Myocyte (in vitro differentiated cells): ENCODE measurements around the gene MDM4. TPM values are rescaled to one million over a fixed set of nuclear protein-coding genes. Genes with fewer than 3 reads are reported as not detected.
"Not testable (repeated sequence)": the region's sequence is repeated elsewhere in the genome, so short reads cannot be mapped to it uniquely, and the experiment has no call there.

ENCODE experiments used
- DNase-seq: peaks from one replicate; pipeline ENCODE4 v3.0.0-alpha.2; 2012; ENCODE audit warnings: low read depth
- total RNA-seq: library from RNA; depleted of rRNA; stranded (reverse); fragments of >200 nt; gene quantifications from 2 replicates; pipeline ENCODE4 v1.2.3, GENCODE V29; 2014

Gene MDM4
- total RNA-seq, 1 donor from 2014 or later, result 27.7 TPM

DNA sequence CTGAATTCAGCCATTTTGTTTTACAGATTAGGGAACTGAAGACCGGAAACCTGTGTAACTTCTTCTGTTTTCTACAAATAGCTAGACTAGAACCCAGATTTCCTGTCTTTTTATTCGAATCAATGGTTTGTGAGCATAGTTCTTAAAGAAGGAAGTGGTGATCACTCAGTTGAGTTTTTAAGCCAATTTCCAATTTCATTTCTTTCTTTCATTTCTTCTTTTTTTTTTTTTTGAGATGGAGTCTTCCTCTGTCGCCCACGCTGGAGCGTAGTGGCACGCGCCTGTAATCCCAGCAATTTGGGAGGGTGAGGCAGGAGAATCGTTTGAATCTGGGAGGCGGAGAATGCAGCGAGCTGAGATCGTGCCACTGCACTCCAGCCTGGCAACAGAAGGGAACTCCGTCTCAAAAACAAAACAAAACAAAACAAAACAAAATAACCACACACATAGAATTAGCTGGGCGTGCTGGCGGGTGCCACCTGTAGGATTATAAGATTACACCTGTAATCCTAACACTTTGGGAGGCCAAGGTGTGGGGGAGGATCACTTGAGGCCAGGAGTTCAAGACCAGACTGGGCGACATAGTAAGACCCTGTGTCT, 3.0 kb upstream of the MDM4 start:
- DNase-seq, result no peak

DNA sequence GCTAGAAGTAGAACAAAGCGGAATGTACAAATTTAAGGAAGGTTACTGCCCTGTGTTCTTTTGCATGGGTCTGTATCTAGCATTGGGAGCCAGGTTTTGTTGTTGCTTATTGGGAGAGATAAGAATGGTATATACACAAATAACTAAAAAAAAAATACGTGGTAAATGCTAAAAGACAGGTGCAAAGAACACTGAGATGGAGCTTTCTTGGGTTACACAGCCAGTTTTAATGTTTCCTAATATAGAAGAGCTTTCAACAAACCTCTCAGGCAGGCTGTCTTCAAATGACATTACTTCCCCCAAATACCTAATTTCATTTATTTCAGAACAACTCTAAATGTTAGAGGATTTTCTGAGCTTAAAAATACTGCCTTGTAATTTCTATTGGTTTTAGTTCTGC, 1.4 kb upstream of the MDM4 start:
- DNase-seq, result peak; percentile 18

DNA sequence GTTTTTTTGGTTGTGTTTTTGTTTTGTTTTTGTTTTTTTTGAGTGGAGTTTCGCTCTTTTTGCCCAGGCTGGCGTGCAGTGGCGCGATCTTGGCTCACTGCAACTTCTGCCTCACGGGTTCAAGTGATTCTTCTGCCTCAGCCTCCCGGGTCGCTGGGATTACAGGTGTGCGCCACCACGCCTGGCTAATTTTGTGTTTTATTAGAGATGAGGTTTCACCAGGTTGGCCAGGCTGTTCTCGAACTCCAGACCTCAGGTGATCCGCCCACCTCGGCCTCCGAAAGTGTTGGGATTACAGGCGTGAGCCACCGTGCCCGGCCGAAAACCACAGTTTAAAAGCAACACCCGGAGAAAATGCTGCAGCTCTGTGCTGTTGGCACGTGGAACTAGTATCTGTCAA, 1.2 kb downstream of the MDM4 start:
- not testable (repeated sequence) for DNase-seq

DNA sequence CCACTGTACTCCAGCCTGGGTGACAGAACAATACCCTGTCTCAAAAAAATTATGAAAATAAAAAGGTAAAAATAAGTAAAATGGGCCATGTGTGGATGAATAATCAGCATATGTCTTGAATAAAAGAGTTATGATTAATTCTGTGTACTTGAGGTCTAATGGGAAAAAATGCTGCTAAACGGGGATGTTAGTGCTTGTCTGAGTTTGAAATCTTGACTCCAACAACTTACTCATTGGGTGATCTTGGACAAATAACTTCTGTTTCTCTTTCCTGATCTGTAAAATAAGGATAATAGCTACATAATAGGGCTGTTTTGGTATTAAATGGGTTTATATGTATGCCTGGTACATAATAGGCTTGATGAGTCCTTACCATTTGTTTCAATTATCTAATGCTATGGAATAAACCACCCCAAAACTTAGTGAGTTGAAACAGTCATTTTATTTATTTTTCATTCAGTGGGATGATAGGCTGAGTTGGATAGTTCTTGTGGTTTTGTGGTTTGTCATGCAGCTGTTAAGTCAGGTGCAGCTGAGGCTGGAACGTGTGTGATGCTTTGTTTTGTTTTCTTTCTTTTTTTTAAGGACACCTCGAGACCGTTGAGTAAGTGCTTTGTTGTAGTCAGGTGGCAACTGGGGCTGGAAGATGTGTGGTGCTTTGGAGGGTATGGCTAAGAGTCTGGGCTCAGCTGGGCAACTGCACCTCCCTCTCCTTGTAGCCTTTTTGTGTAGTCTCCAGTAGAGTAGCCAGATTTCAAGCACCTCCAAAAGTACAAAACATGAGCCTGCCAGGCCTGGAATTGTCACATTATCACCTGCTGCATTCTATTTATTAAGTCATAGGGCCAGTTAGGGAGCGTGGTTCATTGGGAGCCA, 4.9 kb downstream of the MDM4 start:
- DNase-seq, result peak; percentile 98

DNA sequence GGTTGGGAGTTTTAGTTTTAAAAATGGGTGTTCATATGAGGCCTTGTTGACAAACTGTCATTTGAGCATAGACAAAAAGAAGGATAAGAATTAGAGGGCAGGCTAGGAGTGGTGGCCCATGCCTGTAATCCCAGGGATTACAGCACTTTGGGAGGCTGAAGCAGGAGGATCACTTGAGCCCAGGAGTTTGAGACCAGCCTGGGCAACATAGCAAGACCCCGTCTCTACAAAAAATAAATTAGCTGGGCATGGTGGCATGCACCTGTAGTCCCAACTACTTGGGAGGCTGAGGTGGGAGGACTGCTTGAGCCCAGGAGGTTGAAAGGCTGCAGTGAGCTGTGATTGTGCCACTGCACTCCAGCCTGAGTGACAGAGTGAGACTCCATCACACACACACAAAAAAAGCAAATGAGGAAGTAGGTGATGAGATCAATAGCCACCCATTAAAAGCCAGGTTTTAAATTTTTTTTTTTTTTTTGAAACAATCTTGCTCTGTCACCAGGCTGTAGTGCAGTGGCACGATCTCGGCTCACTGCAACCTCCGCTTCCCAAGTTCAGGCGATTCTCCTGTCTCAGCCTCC, 5.8 kb downstream of the MDM4 start:
- DNase-seq, result not testable (repeated sequence)

DNA sequence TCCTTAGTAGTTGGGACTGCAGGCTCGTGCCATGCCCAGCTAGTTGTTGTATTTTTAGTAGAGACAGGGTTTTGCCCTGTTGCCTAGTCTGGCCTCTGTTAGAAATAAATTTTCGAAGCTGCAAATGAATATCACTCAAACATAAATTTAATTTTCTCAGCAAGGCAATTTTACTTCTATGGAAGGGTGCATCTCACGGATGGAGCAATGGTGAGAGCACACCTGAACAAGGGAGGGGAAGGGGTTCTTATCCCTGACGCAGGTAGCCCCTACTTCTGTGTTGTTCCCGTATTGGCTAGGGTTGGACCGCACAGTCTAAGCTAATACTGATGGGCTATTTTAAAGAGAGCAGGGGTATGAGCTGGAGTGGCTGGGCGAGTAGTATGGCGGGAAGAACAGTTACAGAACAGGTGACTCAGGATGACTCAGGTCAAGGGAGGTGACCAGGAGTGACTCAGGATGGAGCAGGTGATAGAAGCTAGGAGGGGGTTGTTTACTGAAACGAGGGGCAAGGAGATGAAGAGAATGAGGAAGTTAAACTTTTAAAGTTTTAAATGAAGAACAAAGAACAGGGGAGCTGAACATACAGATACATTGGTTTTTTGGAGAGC, 7.5 kb downstream of the MDM4 start:
- DNase-seq, result peak; percentile 31

DNA sequence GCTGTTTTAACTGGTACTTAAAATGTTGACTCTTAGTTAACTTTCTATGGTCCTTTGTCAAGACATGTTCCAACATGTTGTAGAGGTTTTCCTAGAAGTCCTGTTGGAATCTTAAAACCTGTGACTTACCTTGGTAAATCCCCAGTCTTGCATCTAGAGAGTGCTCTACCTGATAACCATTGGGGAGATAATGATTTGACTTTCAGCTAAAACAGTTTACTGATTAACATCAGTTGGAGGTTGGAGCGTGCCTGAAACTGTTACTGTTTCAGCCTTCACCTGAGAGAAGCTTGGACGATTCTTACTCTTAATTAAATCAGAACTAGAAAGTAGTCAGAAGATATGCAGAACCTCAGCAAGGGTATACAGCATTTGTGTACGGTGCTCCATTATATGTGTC, 8.8 kb downstream of the MDM4 start:
- no peak for DNase-seq

DNA sequence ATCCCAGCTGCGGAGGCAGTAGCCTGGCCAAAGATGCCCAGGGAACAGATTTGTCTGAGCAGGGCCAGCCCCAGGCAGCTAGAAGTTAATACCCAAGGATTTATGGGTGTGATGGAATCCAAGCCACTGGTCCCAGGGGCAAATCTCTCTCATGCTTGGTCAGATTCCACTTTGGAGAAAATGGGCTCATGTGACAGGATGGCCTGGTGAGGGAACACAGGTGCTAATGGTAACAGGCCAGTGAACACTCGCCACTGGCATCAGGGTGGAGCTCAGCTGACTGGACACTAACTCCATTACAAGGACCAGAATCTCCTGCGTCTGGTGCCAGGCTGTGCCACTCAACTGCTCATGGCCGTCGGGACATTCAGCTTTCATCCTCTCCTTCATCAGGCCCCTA, 12.0 kb downstream of the MDM4 start:
- peak; percentile 97 for DNase-seq

DNA sequence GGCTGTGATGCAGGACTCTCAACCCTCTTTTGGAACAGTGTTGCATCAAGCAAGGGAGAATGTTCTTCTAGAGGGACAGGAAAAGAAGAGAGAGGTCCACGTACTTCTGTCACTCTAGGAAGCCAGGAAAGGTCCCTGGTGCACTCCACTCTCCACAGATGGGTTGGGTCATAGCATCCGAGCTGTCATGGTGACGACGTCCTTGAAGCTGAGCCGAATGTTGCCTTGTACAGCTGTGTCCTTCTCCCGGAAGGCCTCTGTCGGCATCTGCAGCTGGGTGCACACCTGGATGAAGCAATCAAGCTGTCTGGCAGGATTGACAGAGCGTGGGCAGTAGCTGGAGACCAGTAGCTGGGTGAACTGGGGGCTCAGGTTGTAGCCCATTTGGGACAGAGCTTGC, 12.5 kb downstream of the MDM4 start:
- no peak for DNase-seq

DNA sequence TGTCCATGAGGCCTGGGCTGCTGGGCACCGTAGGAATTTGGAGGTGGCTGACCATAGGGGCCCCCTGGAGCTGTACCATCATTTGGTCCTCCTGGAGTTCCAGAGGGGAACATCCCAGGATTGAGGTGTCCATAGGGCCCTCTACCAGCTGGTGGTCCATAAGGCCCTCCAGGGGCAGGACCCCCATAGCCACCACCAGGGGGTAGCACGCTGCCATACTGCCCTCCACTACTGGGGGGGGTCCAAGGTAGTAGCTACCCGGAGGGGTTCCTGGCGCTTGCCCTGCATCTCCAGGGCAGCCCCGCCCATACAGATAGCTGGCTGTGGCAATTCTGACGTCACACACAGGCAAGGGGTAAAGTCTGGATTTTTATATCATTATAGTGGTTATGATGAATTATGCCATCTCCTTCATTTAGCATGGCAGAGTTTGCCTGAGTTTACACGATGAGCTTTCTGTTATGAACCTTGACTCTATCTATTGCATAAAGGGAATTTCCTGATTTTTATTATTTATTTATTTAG, 13.2 kb downstream of the MDM4 start:
- DNase-seq, result no peak

DNA sequence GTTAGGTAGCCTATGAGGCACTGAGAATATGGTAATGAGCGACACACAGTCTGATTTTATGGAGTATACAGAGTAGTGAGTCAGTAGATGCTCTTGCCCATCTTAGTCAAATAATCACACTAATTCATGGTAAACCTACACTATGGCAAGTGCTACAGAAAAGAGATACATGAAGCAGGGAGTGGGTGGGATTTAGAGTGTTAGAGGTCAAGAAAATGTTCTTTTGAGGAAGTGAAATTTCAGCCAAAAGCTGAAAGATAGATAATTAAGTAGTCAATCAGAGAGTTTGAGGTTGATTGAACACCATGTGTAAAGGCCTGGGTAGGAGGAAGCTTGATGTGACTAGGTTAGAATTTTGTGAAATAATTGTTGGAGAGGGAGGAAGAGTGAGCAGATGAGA, 14.7 kb downstream of the MDM4 start:
- DNase-seq, result no peak

DNA sequence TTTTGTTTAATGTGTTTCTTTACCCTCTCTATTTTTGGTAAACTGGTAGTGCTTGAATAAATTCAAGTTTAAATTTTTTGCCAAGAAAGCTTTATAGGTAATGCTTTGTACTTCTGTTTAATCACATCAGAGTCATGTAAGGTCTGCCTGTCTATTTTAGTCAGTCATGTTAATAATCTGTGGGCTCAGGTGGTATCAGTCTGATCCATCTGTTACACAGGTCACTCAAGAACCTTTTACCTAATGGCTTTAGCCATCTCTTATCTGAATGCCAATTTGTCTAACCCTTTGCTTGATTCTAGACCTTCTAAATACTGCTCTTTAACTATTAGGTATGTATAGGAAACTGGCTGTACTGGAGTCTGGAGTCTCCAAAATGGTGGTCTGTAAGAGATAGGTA, 16.6 kb downstream of the MDM4 start:
- DNase-seq, result no peak

DNA sequence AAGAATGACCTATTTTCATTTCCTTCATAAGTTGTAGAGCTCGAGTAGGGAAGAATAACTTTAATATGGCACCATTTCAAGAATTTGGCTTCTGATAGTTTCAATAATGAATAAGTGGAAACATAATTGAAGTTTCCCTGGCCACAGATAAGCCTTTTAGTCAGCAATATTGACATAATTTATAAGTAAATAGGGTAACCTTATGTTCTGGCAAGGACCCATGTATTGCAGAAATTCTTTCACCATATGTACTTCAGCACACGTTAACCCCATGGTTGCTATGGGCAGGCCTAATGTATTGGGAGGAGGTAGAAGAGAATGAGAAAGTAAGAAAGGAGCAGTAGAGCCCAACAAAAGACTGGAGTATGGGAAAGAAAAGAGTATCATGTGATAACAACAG, 25.4 kb downstream of the MDM4 start:
- DNase-seq, result no peak

DNA sequence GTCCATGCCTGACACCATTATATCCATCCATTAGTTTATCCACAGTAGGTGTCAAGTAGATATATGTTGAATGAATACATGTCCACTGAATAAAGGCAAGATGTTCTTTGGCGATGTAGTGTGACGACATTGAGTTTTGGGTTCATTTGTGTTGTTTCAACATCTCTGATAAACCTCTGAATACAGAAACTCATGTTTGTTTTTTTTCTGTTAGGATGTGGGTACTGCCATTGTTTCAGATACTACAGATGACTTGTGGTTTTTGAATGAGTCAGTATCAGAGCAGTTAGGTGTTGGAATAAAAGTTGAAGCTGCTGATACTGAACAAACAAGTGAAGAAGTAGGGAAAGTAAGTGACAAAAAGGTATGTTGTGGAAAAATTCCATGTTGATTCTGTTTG, 28.1 kb downstream of the MDM4 start:
- peak; percentile 33 for DNase-seq

DNA sequence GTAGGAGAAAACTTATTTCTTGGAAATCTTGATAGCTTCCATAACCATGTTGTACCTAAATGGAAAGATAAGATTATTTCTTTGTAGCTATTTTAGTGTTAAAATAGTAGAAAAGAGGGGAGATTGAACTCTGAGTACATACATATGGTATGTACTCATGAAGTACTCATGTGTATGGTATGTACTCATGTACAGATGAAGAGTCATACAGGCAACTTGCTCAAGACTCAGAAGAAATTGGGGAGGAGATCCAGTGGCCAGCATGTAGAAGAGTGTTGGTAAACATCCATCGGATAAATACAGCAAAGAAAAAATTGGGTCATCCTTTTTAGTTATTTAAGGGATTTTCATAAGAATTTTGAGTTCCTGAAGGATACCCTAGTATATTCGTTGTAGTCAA, 29.0 kb downstream of the MDM4 start:
- DNase-seq, result no peak

DNA sequence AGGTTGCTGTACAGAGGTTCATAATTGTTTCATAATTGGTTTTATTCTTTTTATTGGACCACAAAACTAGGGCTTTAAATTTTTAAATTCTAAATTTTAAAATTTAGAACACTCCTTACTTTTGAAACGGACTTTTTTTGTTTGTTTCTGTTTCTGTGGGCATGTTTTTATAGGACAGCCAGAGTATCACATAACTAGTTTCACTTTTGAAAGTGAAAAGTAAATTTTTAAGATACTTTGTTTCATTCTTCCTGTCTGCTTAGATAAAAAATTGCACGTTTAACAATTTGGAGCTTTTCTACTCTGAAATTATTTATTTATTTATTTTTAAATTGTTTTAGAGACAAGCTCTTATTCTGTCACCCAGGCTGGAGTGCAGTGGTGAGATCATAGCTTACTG, 29.7 kb downstream of the MDM4 start:
- DNase-seq, result no peak

DNA sequence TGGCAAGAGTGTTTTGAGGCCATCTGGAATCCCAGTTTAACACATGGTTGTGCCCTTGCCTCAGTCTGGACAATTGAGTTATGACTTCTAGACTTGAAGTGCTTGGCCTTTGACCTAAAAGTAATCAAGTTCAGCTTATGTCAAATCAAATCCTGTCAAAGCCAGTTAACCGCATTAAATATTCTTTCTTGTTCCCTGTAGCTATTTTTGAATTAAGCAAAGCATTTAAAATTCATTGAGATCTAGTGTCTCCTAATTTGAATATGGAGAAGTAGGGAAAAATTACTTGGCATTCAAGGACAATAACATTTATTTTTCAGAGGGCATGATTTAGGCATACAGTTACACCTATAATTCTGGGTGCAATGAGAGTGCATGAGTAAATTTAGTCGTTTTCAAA, 32.1 kb downstream of the MDM4 start:
- DNase-seq, result no peak

DNA sequence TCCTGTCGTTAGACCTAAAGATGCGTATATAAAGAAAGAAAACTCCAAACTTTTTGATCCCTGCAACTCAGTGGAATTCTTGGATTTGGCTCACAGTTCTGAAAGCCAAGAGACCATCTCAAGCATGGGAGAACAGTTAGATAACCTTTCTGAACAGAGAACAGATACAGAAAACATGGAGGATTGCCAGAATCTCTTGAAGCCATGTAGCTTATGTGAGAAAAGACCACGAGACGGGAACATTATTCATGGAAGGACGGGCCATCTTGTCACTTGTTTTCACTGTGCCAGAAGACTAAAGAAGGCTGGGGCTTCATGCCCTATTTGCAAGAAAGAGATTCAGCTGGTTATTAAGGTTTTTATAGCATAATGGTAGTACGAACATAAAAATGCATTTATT, 33.1 kb downstream of the MDM4 start:
- DNase-seq, result no peak

DNA sequence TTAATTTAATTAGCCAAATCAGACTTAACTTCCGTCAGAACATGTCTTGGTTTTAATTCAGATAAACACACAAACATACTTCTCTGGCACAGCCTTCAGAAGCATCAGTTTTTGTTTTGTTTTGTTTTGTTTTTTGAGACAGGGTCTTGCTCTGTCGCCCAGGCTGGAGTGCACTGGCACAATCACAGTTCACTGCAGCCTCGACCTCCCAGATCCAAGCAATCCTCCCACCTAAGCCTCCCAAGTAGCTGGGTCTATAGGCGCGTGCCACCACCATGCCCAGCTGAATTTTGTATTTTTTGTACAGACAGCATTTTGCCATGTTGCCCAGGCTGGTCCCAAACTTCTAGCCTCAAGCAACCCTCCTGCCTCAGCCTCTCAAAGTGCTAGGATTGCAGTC, 34.7 kb downstream of the MDM4 start:
- DNase-seq, result no peak

DNA sequence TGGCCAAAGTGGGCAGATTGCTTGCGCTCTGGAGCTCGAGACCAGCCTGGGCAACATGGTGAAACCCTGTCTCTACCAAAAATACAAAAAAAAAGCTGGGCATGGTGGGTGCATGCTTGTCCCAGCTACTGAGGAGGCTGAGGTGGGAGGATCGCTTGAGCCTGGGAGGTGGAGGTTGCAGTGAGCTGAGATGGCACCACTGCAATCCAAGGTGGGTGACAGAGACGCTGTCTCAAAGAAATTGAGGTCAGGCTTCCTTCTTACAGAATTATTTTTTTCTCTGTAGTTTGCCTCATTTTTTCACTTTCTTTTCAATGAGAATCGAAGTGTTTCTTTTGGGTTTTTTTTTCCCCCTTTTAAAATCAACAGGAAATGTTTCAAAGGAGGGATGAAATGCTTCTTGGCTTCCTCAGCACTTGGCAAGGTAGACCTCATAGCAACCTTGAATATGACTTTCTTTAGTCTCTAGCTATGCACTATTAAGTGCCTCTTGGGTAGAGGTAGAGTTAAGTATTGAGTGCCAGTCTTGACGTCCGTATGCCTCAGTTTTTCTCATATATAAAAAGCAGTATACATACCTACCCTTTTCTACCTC, 40.3 kb downstream of the MDM4 start:
- no peak for DNase-seq

DNA sequence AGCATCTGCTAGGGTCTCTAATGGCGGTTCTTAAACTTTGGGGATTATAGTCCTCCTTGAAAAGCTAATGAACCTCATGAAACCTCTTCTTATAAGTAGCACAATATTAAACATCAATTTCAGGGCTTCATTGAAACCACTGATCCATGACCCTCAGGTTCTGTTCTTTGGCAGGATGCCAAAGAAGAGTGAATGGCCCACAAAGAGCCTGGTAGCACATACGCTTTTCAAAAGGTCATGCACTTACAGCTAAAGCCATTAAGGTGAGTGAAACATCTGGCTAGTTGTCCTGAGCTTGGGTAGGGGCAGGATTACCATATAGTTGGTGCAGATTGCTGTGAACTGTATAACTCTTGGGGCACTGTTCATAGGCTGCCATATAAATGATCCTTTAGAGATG, 42.3 kb downstream of the MDM4 start:
- no peak for DNase-seq

DNA sequence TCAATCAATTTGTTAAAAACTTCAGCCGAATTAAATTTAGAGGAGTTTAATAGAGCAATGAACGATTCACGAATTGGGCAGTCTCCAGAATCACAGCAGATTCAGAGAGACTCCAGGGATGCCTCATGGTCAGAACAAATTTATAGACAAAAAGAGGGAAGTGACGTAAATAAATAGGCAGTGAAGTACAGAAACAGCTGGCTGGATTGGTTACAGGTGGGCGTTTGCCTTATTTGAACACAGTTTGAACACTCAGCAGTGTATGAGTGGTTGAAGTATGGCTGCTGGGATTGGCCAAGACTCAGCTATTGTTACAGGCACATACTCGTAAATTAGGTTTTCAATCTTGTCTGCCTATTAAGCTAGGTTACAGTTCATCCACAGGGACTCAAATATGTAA, 43.8 kb downstream of the MDM4 start:
- DNase-seq, result not testable (repeated sequence)
